Activated CD8-positive, alpha-beta T cell treated with anti-CD3 and anti-CD28 coated beads for 36 hours (primary cell): ENCODE data around the gene ITPRID1. TPM values are rescaled to one million over a fixed set of nuclear protein-coding genes. Genes with fewer than 3 reads are reported as not detected.

Experiments used
- ATAC-seq: fragments of 200-7000 bp; cut with Tn5 transposase; one replicate; pipeline ENCODE4 v1.10.0; 2021; ENCODE audit warnings: mild to moderate bottlenecking, moderate library complexity
- CTCF ChIA-PET: fragments of 350-600 bp; sonication (Branson Sonifier 250); formaldehyde crosslinking; loops from one replicate; lab custom pipeline; 2021; ENCODE audit warnings: antibody characterized with exemption; lab: Charles Lee
- POLR2A ChIA-PET: fragments of 350-600 bp; sonication (Branson Sonifier 250); formaldehyde crosslinking; loops from one replicate; lab custom pipeline; 2021; ENCODE audit warnings: antibody characterized with exemption; lab: Charles Lee
- DNase-seq: peaks from one replicate; pipeline ENCODE4 v3.0.0-alpha.2; 2020
- H3K27ac Mint-ChIP-seq: one replicate; pipeline ENCODE4 v1.8.0; 2021; ENCODE audit warnings: mild to moderate bottlenecking, mixed read lengths
- H3K27me3 Mint-ChIP-seq: one replicate; pipeline ENCODE4 v1.8.0; 2021; ENCODE audit warnings: mixed read lengths
- H3K36me3 Mint-ChIP-seq: one replicate; pipeline ENCODE4 v1.8.0; 2021; ENCODE audit warnings: low read depth, mixed read lengths
- H3K4me1 Mint-ChIP-seq: one replicate; pipeline ENCODE4 v1.8.0; 2021; ENCODE audit warnings: low read depth, mixed read lengths
- H3K4me3 Mint-ChIP-seq: one replicate; pipeline ENCODE4 v1.8.0; 2021; ENCODE audit warnings: mild to moderate bottlenecking, moderate library complexity, mixed read lengths
- H3K9me3 Mint-ChIP-seq: one replicate; pipeline ENCODE4 v1.8.0; 2021; ENCODE audit warnings: mixed read lengths
- intact Hi-C: fragments of 100-400 bp; cut with micrococcal nuclease; formaldehyde crosslinking; loops from one replicate; pipeline ENCODE4 v1.10.0; 2022
- total RNA-seq, 2 experiments: library from RNA; stranded (reverse); gene quantifications; one replicate each; pipeline ENCODE4 v1.2.3, GENCODE V29; 2021
- TF ChIP-seq, protein P1 (sequence below): fragments of 200-600 bp; IDR thresholded peaks from one replicate; pipeline ENCODE4 v1.8.0; 2022; ENCODE audit warnings: antibody characterized with exemption, mild to moderate bottlenecking

ITPRID1 gene
- total RNA-seq, 2 experiments from 2014 or later: not detected

DNA sequence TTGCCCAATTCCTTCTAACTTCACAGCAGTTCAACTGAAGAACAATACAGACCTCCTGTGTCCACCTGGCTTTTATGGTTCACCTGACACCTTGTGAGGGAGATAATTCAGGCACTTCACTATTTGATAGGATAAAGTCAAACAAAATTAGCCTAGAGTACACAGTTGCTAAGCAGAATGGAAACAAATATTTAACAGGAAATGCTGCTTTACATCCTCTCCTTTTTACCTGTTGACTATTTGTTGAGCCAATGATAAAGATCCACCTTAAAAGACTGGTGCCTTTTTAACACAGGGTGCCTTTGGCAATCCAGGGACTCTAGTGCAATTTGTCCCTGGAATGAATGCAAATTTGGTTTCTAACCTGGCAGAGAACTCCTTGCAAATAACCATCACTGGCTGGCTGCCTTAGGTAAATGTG lies 39.8 kb downstream of the ITPRID1 start:
- H3K27ac Mint-ChIP-seq: no peak overlapping the region
- H3K4me1 Mint-ChIP-seq: no peaks in the 10 kb centered on the region
- no peaks in the 10 kb centered on the region for H3K9me3 Mint-ChIP-seq
- POLR2A ChIA-PET: no interaction called here
- H3K4me3 Mint-ChIP-seq: no peak overlapping the region
- intact Hi-C loops: no loop called here
- CTCF ChIA-PET: no interaction called here
- no peak for DNase-seq
- H3K36me3 Mint-ChIP-seq: no peaks in the 10 kb centered on the region
- no peaks in the 10 kb centered on the region for H3K27me3 Mint-ChIP-seq
- TF ChIP-seq, protein P1, sequence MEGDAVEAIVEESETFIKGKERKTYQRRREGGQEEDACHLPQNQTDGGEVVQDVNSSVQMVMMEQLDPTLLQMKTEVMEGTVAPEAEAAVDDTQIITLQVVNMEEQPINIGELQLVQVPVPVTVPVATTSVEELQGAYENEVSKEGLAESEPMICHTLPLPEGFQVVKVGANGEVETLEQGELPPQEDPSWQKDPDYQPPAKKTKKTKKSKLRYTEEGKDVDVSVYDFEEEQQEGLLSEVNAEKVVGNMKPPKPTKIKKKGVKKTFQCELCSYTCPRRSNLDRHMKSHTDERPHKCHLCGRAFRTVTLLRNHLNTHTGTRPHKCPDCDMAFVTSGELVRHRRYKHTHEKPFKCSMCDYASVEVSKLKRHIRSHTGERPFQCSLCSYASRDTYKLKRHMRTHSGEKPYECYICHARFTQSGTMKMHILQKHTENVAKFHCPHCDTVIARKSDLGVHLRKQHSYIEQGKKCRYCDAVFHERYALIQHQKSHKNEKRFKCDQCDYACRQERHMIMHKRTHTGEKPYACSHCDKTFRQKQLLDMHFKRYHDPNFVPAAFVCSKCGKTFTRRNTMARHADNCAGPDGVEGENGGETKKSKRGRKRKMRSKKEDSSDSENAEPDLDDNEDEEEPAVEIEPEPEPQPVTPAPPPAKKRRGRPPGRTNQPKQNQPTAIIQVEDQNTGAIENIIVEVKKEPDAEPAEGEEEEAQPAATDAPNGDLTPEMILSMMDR: no peak
- ATAC-seq: no peak

DNA sequence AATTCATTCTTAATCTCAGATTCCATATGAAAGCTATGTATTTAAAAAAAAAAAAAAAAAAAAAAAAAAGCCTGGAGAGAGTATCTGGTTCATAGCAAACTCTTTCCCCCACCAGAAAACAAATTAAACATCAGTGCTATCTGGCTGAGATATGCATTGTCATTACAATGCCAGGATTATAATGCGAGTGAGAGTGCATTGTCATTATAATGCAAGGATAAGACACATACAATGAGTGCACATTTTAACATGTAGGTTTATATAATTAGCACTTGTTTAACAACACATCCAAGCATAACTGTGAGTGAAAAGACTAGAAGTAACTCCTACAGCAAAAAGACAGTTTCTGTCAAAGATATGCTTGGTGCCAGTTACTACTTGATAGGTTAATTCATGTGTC lies 48.1 kb downstream of the ITPRID1 start:
- H3K9me3 Mint-ChIP-seq: peaks cover 2% of the 10 kb centered on the region
- POLR2A ChIA-PET: no interaction called here
- TF ChIP-seq, protein P1: no peak
- no peaks in the 10 kb centered on the region for H3K4me1 Mint-ChIP-seq
- H3K36me3 Mint-ChIP-seq: no peaks in the 10 kb centered on the region
- intact Hi-C loops: no loop called here
- no peaks in the 10 kb centered on the region for H3K27me3 Mint-ChIP-seq
- H3K27ac Mint-ChIP-seq: no peak overlapping the region
- CTCF ChIA-PET: no interaction called here
- DNase-seq (no peak), ATAC-seq (no peak)
- H3K4me3 Mint-ChIP-seq: no peak overlapping the region

DNA sequence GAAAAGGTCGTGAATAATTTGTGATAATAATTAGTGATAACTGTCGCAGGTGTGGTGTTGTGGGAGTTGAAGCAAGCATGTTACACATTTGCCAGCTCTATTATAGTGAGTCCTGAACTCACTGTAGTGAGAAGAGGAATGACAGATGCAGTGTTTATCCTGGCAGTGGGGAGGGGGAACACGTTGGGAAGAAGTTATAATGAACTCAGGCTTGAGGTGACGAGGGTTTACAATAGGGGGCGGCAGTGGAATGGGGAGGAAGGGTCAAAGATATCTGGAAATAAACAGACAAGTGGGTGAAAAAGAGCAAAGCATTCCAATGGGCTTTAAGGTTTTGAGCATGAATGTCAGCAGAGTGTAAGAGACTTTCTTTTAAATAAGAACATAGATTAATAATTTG lies 49.6 kb downstream of the ITPRID1 start:
- peaks cover 2% of the 10 kb centered on the region for H3K9me3 Mint-ChIP-seq
- CTCF ChIA-PET: no interaction called here
- H3K27me3 Mint-ChIP-seq: no peaks in the 10 kb centered on the region
- H3K27ac Mint-ChIP-seq: no peak overlapping the region
- intact Hi-C loops: no loop called here
- H3K4me3 Mint-ChIP-seq: no peak overlapping the region
- ATAC-seq (no peak), DNase-seq (no peak)
- POLR2A ChIA-PET: no interaction called here
- H3K4me1 Mint-ChIP-seq: no peaks in the 10 kb centered on the region
- no peaks in the 10 kb centered on the region for H3K36me3 Mint-ChIP-seq
- TF ChIP-seq, protein P1: no peak

DNA sequence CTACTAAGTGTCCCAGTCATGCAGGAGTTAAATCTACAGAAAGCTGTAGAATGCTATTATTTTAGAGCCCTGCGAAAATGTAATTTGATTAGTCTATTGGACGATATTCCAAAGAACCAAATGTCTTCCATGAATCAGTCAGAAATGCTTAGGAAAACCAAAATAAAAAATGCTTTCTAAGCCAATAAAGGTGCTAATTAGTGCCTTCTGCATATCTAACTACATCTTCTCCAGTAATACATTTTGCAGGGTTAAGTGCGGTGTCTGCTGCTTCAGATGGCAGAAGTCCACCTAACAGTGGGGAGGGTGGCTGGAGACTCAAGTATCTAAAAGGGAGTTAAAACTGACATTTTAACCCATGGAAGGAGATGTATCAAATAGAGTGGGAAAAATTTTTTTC lies 50.1 kb downstream of the ITPRID1 start:
- Mint-ChIP-seq H3K4me1 (no peaks in the 10 kb centered on the region), H3K9me3 (peaks cover 2% of the 10 kb centered on the region), H3K27ac (no peak overlapping the region), H3K4me3 (no peak overlapping the region), H3K27me3 (no peaks in the 10 kb centered on the region), H3K36me3 (no peaks in the 10 kb centered on the region)
- DNase-seq (no peak), ATAC-seq (no peak)
- intact Hi-C loops: no loop called here
- ChIA-PET POLR2A (no interaction called here), CTCF (no interaction called here)
- TF ChIP-seq, protein P1: no peak

DNA sequence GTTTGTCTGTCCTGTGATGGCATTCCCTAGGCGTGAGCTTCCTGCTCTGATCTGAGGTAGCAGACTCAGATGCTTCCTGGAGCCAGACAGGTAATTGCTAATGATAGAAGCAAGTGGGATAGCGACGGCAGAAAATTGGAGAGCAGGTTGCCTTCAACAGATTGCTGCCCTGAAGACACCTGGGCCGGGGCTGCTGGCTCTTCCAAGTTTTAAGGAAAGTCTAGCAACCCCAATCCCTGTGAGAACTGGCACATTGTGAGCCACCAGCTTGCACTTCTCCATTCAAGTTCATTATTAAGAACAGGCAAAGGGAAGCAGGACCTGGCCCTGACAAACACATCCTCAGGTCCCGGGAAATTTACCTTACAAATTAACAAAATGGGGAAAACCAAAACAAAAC lies 50.8 kb downstream of the ITPRID1 start:
- intact Hi-C loops: no loop called here

More for the DNA sequence above, 50.8 kb downstream of the ITPRID1 start:
- DNase-seq: no peak
- no peak for ATAC-seq
- POLR2A ChIA-PET: no interaction called here
- CTCF ChIA-PET: no interaction called here
- no peaks in the 10 kb centered on the region for H3K4me1 Mint-ChIP-seq
- H3K27ac Mint-ChIP-seq: no peak overlapping the region
- TF ChIP-seq, protein P1: no peak
- H3K4me3 Mint-ChIP-seq: no peak overlapping the region
- no peaks in the 10 kb centered on the region for H3K36me3 Mint-ChIP-seq
- peaks cover 2% of the 10 kb centered on the region for H3K9me3 Mint-ChIP-seq
- no peaks in the 10 kb centered on the region for H3K27me3 Mint-ChIP-seq
